Measurements from ENCODE around the gene SNHG17.

GRCh38 chr20:38471987-38472512 lies 36.9 kb upstream of the SNHG17 start:
- TF ChIP-seq POLR2A (IDR thresholded peaks at IDR 0.05) (no peak), CTCF (IDR thresholded peaks at IDR 0.05) (no peak)

All from uterus (tissue), 2 donors.